HCT116 (cell line): ENCODE results near the gene SKA3. TPM values are rescaled to one million over a fixed set of nuclear protein-coding genes. Genes with fewer than 3 reads are reported as not detected.

Source experiments
- ATAC-seq: fragments of 200-7000 bp; cut with Tn5 transposase; 2 replicates; pipeline ENCODE4 v1.9.1; 2020; ENCODE audit warnings: mild to moderate bottlenecking, moderate library complexity
- BruUV-seq: library from RNA; stranded (reverse); fragments of 400-500 nt; replicated peaks from 2 replicates; lab custom pipeline; 2021; lab: Mats Ljungman, UMichigan
- CTCF ChIA-PET: fragments of 300-600 bp; sonication (Branson Sonifier 250); formaldehyde crosslinking; loops from one replicate; lab custom pipeline; 2021; ENCODE audit warnings: antibody characterized with exemption; lab: Charles Lee
- POLR2A ChIA-PET: fragments of 300-600, 350-600 bp; sonication (Branson Sonifier 250); formaldehyde crosslinking; loops from one replicate; lab custom pipeline; 2021; ENCODE audit warnings: antibody characterized with exemption; lab: Charles Lee
- RAD21 ChIA-PET, 2 experiments: fragments of 300-600 bp; sonication (Branson Sonifier 250); formaldehyde crosslinking; loops; one replicate each; lab custom pipeline; 2023; ENCODE audit warnings: low total read pairs in 2 of 2; ENCODE audit not compliant: uncharacterized antibody in 2 of 2, unreplicated experiment in 2 of 2, low non-redundant PET in 1 of 2; lab: Charles Lee
- DNase-seq: peaks from one replicate; pipeline ENCODE4 v3.0.0-alpha.2; 2010; ENCODE audit warnings: low read depth, low spot score
- H2AFZ ChIP-seq: fragments of 200-600 bp; shearing (Covaris generic), sonication (generic); 2 replicates; pipeline ENCODE4 v1.6.1; 2017; ENCODE audit warnings: low read depth, mixed run types, mixed read lengths, antibody characterized with exemption, low read length; ENCODE audit not compliant: poor library complexity, severe bottlenecking
- H3K27ac ChIP-seq: 2 replicates; pipeline ENCODE4 v1.5.1; 2012; ENCODE audit warnings: low read depth, low read length
- H3K27me3 ChIP-seq: fragments of 200-600 bp; sonication (generic); 2 replicates; pipeline ENCODE4 v1.6.1; 2016; ENCODE audit warnings: mixed run types, low read length, mixed read lengths; ENCODE audit not compliant: insufficient read depth
- H3K36me3 ChIP-seq, 2 experiments: fragments of 200-500 bp in 1 of 2; fragments of 200-600 bp in 1 of 2; sonication (Bioruptor generic) in 1 of 2; sonication (generic) in 1 of 2; 2 replicates each; pipeline versions ENCODE4 v1.5.1 to v1.6.1; 2014 to 2016; ENCODE audit warnings: low read length in 2 of 2, inconsistent platforms in 1 of 2, mixed read lengths in 1 of 2, mixed run types in 1 of 2; ENCODE audit not compliant: insufficient read depth in 2 of 2, control insufficient read depth in 1 of 2
- H3K4me1 ChIP-seq, 2 experiments: fragments of 200-600 bp in 1 of 2; sonication (generic) in 1 of 2; 2 replicates each; pipeline versions ENCODE4 v1.5.1 to v1.6.1; 2012 to 2017; ENCODE audit warnings: low read length in 2 of 2, inconsistent platforms in 1 of 2, mild to moderate bottlenecking in 1 of 2, mixed read lengths in 1 of 2, mixed run types in 1 of 2, moderate library complexity in 1 of 2; ENCODE audit not compliant: insufficient read depth in 2 of 2, control insufficient read depth in 1 of 2
- H3K4me2 ChIP-seq: fragments of 200-600 bp; sonication (generic); 2 replicates; pipeline ENCODE4 v1.6.1; 2017; ENCODE audit warnings: mixed run types, low read length, mixed read lengths
- H3K4me3 ChIP-seq, 2 experiments: fragments of 200-600 bp in 1 of 2; sonication (generic) in 1 of 2; replicated peaks in 1 of 2; 2 replicates each; pipeline ENCODE4 v1.5.1; 2011 to 2016; ENCODE audit warnings: low read length in 2 of 2, control low read depth in 1 of 2, low read depth in 1 of 2, mild to moderate bottlenecking in 1 of 2, mixed read lengths in 1 of 2, mixed run types in 1 of 2
- H3K79me2 ChIP-seq: fragments of 200-600 bp; sonication (generic); 2 replicates; pipeline ENCODE4 v1.6.1; 2017; ENCODE audit warnings: mild to moderate bottlenecking, mixed run types, low read length, moderate library complexity, mixed read lengths; ENCODE audit not compliant: insufficient read depth
- H3K9ac ChIP-seq: fragments of 200-600 bp; sonication (generic); 2 replicates; pipeline ENCODE4 v1.6.1; 2016; ENCODE audit warnings: low read length, mixed read lengths
- H3K9me2 ChIP-seq: fragments of 200-600 bp; sonication (generic), shearing (Covaris generic); 2 replicates; pipeline ENCODE4 v1.6.1; 2017; ENCODE audit warnings: mixed run types, mild to moderate bottlenecking, moderate library complexity; ENCODE audit not compliant: insufficient read depth
- H3K9me3 ChIP-seq, 2 experiments: fragments of 200-500 bp in 1 of 2; fragments of 200-600 bp in 1 of 2; sonication (Bioruptor generic) in 1 of 2; sonication (generic) in 1 of 2; 2 replicates each; pipeline ENCODE4 v1.6.1; 2014 to 2017; ENCODE audit warnings: low read length in 2 of 2, mixed read lengths in 2 of 2, inconsistent platforms in 1 of 2, low read depth in 1 of 2, mild to moderate bottlenecking in 1 of 2, mixed run types in 1 of 2, moderate library complexity in 1 of 2; ENCODE audit not compliant: control insufficient read depth in 1 of 2, insufficient read depth in 1 of 2
- H4K20me1 ChIP-seq: fragments of 200-600 bp; sonication (generic), shearing (Covaris generic); 2 replicates; pipeline ENCODE4 v1.6.1; 2017; ENCODE audit warnings: mixed run types, mild to moderate bottlenecking, moderate library complexity; ENCODE audit not compliant: insufficient read depth
- CEBPB ChIP-seq: IDR thresholded peaks from 2 replicates; pipeline ENCODE4 v1.6.1; 2012; ENCODE audit warnings: low read depth
- EGR1 ChIP-seq: IDR thresholded peaks from 2 replicates; pipeline ENCODE4 v1.6.1; 2012; ENCODE audit warnings: low read depth
- ELF1 ChIP-seq: IDR thresholded peaks from 2 replicates; pipeline ENCODE4 v1.6.1; 2012; ENCODE audit warnings: low read depth, borderline replicate concordance
- EZH2 ChIP-seq: fragments of 200-600 bp; sonication (generic); IDR thresholded peaks from 2 replicates; pipeline ENCODE4 v1.6.1; 2017; ENCODE audit warnings: antibody characterized with exemption, mixed run types
- EZH2phosphoT487 ChIP-seq: fragments of 200-600 bp; IDR thresholded peaks from 2 replicates; pipeline ENCODE4 v1.6.1; 2018; ENCODE audit warnings: antibody characterized with exemption, borderline replicate concordance
- FOSL1 ChIP-seq: IDR thresholded peaks from 2 replicates; pipeline ENCODE4 v1.6.1; 2012; ENCODE audit warnings: low read depth
- JUND ChIP-seq: IDR thresholded peaks from 2 replicates; pipeline ENCODE4 v1.6.1; 2012
- RAD21 ChIP-seq: IDR thresholded peaks from 2 replicates; pipeline ENCODE4 v1.6.1; 2012; ENCODE audit warnings: low read depth, mild to moderate bottlenecking
- SRF ChIP-seq: IDR thresholded peaks from 2 replicates; pipeline ENCODE4 v1.6.1; 2012; ENCODE audit warnings: low read depth
- TCF7L2 ChIP-seq: IDR thresholded peaks from 2 replicates; pipeline ENCODE4 v1.7.0; 2011; ENCODE audit warnings: borderline replicate concordance, inconsistent platforms; ENCODE audit not compliant: insufficient read depth, insufficient read length; ENCODE audit errors: extremely low read depth
- ZNF274 ChIP-seq: fragments of 200-500 bp; sonication (Bioruptor generic); IDR thresholded peaks from 2 replicates; pipeline ENCODE4 v1.6.1; 2014; ENCODE audit warnings: mild to moderate bottlenecking, low read depth, low read length, inconsistent platforms
- intact Hi-C: fragments of 100-400 bp; cut with micrococcal nuclease; formaldehyde crosslinking; loops from 2 replicates; pipeline ENCODE4 v1.10.0; 2022
- total RNA-seq: library from RNA; stranded (reverse); gene quantifications from one replicate; pipeline ENCODE4 v1.2.1, GENCODE V29; 2021; ENCODE audit not compliant: unreplicated experiment
- TF ChIP-seq, protein P1 (sequence below): IDR thresholded peaks from 2 replicates; pipeline ENCODE4 v1.6.1; 2012

Gene SKA3
- total RNA-seq, 1 experiment from 2014 or later = 43.3 TPM

DNA sequence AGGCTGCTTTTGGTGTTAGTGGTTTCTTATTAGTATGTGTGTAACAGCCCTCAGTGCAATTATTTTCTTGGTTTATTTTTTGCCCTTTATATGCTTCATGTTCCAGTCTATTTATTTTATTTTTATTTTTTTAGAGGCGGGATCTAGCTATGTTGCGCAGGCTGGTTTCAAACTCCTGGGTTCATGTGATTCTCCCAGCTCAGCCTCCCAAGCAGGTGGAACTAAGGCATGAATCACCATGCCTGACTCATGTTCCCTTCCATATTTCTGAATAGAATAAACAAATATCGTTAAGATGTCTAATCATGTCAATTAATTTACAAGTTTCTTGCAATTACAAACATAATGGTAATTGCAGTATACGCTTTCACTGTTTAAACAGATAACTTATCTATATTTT lies 11.7 kb downstream of the SKA3 start (continued):
- TF ChIP-seq, protein P1, sequence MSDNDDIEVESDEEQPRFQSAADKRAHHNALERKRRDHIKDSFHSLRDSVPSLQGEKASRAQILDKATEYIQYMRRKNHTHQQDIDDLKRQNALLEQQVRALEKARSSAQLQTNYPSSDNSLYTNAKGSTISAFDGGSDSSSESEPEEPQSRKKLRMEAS = no peak
- no peak for TF ChIP-seq FOSL1
- no peak for TF ChIP-seq TCF7L2
- no peak for TF ChIP-seq EZH2phosphoT487
- TF ChIP-seq SRF = no peak

DNA sequence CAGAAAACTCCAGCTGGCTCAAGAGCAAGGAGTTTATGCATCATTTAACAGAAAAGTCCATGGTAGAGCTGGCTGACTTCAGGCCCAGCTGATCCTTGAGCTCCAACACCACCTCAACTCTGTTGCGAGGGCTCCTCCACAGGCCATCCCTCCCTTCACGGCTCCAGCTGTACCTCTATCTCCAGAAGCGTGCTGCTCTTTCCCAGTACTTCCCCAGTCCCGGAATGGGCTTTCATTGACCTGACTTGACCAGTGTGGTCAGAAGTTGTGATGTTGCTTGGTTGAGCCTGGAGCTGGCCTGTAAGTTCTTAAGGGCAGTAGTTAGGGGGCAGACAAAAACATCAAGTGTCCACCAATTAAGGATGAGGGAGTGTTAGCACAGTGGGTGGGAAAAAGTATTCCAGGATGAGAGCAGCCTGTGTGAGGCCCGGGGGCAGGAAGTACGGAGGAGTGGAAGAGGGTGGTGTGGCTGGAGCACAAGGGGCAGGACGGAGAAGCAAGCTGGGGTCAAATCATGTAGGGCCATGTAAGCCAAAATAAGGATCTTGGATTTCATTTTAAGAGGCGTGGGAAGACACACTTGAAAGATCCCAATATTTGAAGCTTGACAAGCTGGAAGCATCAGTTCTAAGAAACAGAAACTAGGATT lies 24.0 kb downstream of the SKA3 start:
- ChIA-PET RAD21 (no interaction called here), POLR2A (interaction anchor here (1.8 kb wide), 1 partner anchor 24 kb away, joined by 6 read pairs; the partner anchor contains the start of genes MRPL57 and SKA3), CTCF (interaction anchor here (1.3 kb wide), 1 partner anchor 209 kb away, joined by 3 read pairs; no protein-coding TSS in a partner anchor)
- no peak for TF ChIP-seq EZH2
- no peak for TF ChIP-seq SRF
- no peak for TF ChIP-seq CEBPB
- TF ChIP-seq RAD21 = no peak
- TF ChIP-seq ELF1 = no peak
- no peak for TF ChIP-seq EGR1
- TF ChIP-seq JUND = no peak
- TF ChIP-seq ZNF274 = no peak
- no peaks in the 10 kb centered on the region for H3K9me3 ChIP-seq
- no peak overlapping the region for H3K4me2 ChIP-seq
- no TSS peak for BruUV-seq
- peaks cover 6% of the 10 kb centered on the region; the same call in 1 of the 2 replicates for H4K20me1 ChIP-seq
- DNase-seq (no peak), ATAC-seq (0 out of 2 replicates have a peak, but pooled peaks have one; percentile 47)
- no peaks in the 10 kb centered on the region for H3K4me1 ChIP-seq
- H3K79me2 ChIP-seq = no peaks in the 10 kb centered on the region
- H3K4me3 ChIP-seq = no peak overlapping the region
- intact Hi-C loops = no loop called here
- H3K27me3 ChIP-seq = no peaks in the 10 kb centered on the region
- H2AFZ ChIP-seq = no peak overlapping the region
- peaks cover 25% of the 10 kb centered on the region in 2 experiments; a peak in 3 of 4 replicates for H3K36me3 ChIP-seq
- no peak overlapping the region for H3K9ac ChIP-seq
- no peaks in the 10 kb centered on the region for H3K9me2 ChIP-seq
- H3K27ac ChIP-seq = no peak overlapping the region
